ENCODE data around the gene UBE2L5.

Gene UBE2L5

GRCh38 chr13:30408319-30409101, 13.8 kb upstream of the UBE2L5 start:
- DNase-seq: no peak
- H3K27ac ChIP-seq: no peak overlapping the region
- TF ChIP-seq, protein P1, sequence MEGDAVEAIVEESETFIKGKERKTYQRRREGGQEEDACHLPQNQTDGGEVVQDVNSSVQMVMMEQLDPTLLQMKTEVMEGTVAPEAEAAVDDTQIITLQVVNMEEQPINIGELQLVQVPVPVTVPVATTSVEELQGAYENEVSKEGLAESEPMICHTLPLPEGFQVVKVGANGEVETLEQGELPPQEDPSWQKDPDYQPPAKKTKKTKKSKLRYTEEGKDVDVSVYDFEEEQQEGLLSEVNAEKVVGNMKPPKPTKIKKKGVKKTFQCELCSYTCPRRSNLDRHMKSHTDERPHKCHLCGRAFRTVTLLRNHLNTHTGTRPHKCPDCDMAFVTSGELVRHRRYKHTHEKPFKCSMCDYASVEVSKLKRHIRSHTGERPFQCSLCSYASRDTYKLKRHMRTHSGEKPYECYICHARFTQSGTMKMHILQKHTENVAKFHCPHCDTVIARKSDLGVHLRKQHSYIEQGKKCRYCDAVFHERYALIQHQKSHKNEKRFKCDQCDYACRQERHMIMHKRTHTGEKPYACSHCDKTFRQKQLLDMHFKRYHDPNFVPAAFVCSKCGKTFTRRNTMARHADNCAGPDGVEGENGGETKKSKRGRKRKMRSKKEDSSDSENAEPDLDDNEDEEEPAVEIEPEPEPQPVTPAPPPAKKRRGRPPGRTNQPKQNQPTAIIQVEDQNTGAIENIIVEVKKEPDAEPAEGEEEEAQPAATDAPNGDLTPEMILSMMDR (IDR thresholded peaks at IDR 0.05; ENCODE audit: low read depth, low read length): no peak
- no peaks in the 10 kb centered on the region for H3K27me3 ChIP-seq (ENCODE audit: insufficient read depth, low read depth, severe bottlenecking)
- no peak overlapping the region for H3K4me3 ChIP-seq (ENCODE audit: low read depth, low read length)
- H3K36me3 ChIP-seq: no peaks in the 10 kb centered on the region
- H3K9me3 ChIP-seq (ENCODE audit: severe bottlenecking): no peaks in the 10 kb centered on the region

DNA sequence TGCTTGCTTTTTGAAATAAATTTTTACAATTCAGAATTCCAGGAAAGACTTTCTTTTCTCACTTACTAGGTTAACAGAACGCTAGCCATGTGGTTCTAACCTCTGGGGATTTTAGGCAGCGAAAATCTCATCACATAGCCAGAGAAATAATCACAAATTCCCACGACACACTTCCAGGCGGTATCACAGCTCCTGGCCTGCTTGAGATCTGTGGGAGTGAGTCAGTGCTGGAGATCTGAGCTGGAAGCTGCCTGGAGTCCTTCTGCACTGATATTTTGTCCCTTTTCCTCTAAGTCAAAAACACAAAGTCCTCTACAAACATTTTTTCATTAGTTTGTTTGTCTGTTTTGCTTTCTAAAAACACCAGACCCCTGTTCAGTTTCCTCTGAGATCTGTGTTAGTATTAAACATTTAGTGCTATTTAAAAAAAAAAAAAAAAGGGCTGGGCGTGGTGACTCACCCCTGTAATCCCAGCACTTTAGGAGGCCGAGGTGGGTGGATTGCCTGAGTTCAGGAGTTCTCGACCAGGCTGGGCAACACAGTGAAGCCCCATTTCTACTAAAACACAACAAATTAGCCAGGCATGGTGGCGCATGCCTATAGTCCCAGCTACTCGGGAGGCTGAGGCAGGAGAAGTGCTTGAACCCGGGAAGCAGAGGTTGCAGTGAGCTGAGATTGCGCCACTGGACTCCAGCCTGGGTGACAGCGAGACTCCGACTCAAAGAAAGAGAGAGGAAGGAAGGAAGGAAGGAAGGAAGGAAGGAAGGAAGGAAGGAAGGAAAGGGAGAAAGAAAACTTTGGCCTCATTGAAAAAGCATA, 12.2 kb upstream of the UBE2L5 start:
- TF ChIP-seq, protein P1 (IDR thresholded peaks at IDR 0.05; ENCODE audit: low read depth, low read length): no peak
- no peak overlapping the region for H3K27ac ChIP-seq
- no peaks in the 10 kb centered on the region for H3K27me3 ChIP-seq (ENCODE audit: insufficient read depth, low read depth, severe bottlenecking)
- no peak for DNase-seq
- H3K4me3 ChIP-seq (ENCODE audit: low read depth, low read length): no peak overlapping the region
- H3K36me3 ChIP-seq: no peaks in the 10 kb centered on the region
- H3K9me3 ChIP-seq (ENCODE audit: severe bottlenecking): no peaks in the 10 kb centered on the region

DNA sequence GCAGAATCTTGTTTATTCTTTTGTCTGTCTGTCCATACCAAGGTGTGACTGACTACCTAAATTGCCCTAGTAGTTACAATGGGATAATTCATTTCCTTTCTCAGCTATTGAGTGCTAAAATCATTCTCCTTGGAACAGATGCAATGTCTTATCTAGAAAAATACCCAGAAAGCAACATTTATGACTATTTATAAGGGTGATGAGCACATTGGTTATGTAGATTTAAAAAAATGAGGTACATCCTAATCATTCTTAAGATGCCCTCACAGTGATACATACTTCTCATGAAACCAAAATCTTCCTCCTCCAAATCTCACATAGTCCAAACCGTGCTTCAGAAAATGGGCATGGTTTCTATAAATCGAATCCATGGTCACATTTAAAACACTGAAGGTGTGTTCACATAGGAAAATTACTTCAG, 11.6 kb upstream of the UBE2L5 start:
- no peak overlapping the region for H3K4me3 ChIP-seq (ENCODE audit: low read depth, low read length)
- DNase-seq: no peak
- H3K27me3 ChIP-seq (ENCODE audit: insufficient read depth, low read depth, severe bottlenecking): no peaks in the 10 kb centered on the region
- TF ChIP-seq, protein P1 (IDR thresholded peaks at IDR 0.05; ENCODE audit: low read depth, low read length): no peak
- no peaks in the 10 kb centered on the region for H3K36me3 ChIP-seq
- H3K27ac ChIP-seq: no peak overlapping the region
- no peaks in the 10 kb centered on the region for H3K9me3 ChIP-seq (ENCODE audit: severe bottlenecking)

DNA sequence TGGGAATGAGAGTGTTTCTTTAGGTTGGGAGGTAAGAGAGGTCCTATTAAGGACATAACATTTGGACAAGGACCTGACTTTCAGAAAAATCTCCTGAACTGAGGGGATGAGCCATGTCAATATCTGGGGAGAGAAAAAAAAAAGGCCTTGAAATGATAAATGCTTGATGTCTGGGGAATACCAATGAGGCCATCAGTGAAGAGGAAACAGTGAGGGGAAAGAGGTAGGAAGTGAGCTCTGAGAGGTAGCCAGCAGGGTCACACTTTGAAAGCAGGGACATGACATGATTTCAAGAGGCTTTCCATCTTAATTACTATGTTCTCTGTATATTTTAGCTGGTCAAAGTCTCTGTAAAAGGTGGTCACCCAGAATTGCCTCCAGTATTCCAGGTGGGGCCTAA, 9.9 kb upstream of the UBE2L5 start:
- Histone ChIP-seq H3K4me3 (ENCODE audit: low read depth, low read length) (no peak overlapping the region), H3K36me3 (no peaks in the 10 kb centered on the region), H3K9me3 (ENCODE audit: severe bottlenecking) (no peaks in the 10 kb centered on the region), H3K27me3 (ENCODE audit: insufficient read depth, low read depth, severe bottlenecking) (no peaks in the 10 kb centered on the region), H3K27ac (no peak overlapping the region)
- DNase-seq: no peak
- TF ChIP-seq, protein P1 (IDR thresholded peaks at IDR 0.05; ENCODE audit: low read depth, low read length): no peak

GRCh38 chr13:30413842-30414241, 8.5 kb upstream of the UBE2L5 start:
- DNase-seq: no peak
- Histone ChIP-seq H3K27ac (no peak overlapping the region), H3K27me3 (ENCODE audit: insufficient read depth, low read depth, severe bottlenecking) (no peaks in the 10 kb centered on the region), H3K4me3 (ENCODE audit: low read depth, low read length) (no peak overlapping the region), H3K36me3 (no peaks in the 10 kb centered on the region), H3K9me3 (ENCODE audit: severe bottlenecking) (no peaks in the 10 kb centered on the region)
- TF ChIP-seq, protein P1 (IDR thresholded peaks at IDR 0.05; ENCODE audit: low read depth, low read length): no peak
